ENCODE data around the gene CFAP77.

The CFAP77 gene

DNA sequence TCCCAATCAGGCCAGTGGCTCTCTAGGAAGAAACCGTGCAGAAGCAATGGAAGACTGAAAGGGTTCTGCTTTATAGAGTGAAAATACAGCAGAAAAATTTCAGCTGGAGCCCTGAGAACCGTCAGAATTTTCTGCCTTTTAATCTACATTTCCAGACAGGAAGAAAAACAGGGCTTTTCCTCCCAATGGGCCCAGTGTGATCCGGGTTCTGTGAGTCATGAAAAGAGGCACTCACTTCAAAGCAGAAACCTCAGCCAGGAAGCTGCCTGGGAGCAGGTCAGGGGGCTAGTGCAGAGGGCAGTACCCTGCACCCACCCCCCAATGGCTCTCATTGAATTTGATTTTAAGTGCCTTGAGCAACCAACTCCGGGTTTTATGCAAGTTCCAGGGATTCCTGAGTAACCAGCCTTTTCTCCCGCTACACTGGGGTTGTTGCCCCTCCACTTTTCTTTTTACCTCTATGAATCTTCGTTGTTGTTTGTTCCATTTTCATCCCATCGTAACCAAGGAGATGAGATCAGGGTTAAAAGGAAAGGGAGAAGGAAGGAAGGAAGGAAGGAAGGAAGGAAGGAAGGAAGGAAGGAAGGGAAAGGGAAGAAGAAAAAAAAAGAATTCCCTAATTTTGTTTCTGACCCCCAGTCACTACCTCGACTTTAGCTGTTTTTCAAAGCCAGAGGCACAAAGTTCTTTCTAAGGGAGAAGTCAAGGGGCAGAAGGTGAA is 173.7 kb downstream of the CFAP77 start:
- in situ Hi-C loops (cut with MboI; ENCODE audit: low pct_unique_long_range_greater_than_20kb, low sequenced_read_pairs, unreplicated experiment), result no loop called here
- TF ChIP-seq, protein P1, sequence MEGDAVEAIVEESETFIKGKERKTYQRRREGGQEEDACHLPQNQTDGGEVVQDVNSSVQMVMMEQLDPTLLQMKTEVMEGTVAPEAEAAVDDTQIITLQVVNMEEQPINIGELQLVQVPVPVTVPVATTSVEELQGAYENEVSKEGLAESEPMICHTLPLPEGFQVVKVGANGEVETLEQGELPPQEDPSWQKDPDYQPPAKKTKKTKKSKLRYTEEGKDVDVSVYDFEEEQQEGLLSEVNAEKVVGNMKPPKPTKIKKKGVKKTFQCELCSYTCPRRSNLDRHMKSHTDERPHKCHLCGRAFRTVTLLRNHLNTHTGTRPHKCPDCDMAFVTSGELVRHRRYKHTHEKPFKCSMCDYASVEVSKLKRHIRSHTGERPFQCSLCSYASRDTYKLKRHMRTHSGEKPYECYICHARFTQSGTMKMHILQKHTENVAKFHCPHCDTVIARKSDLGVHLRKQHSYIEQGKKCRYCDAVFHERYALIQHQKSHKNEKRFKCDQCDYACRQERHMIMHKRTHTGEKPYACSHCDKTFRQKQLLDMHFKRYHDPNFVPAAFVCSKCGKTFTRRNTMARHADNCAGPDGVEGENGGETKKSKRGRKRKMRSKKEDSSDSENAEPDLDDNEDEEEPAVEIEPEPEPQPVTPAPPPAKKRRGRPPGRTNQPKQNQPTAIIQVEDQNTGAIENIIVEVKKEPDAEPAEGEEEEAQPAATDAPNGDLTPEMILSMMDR (IDR thresholded peaks at IDR 0.05; ENCODE audit: extremely low read depth, insufficient read depth, missing control alignments), result no peak
- no peak for DNase-seq (ENCODE audit: low spot score)

DNA sequence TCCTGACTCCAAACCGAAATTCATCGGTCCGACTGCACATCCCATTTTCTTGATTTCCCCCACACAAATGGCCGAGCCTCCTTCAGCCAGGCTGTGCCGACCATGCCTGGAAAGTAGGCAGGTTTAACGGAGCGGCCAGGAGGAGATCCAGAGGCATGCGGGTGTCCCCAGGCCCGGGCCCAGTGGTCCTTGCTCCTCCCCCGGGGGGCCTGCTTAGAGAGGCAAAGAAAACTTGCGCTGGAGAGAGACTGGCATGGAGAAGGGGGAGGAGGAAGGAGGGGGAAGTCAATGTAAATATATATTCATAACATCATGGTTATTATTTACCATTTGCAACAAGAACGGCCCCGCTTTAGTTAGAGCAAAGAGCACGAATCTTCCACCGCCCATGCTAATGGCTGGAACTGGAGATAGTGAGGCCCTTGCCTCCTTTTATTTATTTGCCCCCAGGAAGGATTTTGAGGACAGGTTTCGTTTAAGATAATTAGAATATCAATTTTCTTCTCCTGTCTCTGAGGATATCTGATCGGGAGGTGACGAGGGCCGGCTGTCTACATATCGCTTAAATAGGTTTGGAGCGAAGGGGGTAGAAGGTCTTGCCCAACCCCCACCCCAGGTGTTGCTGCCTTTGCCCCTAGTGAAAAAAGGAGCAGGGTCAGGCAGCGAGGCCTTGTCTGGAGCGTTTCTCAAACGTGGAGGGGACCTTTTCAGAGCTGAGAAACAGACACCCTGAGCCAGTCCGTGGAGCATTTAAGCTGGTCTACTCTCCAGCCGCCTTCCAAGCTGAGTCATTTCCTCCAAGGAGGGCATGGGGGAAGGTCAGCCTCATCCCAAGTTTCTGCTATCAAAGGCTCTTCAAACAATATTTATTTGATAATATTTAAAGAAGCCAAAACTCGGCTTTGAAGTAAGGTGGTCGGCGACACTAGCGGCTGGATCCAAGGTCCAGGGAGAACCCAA is 174.9 kb downstream of the CFAP77 start:
- TF ChIP-seq, protein P1 (IDR thresholded peaks at IDR 0.05; ENCODE audit: extremely low read depth, insufficient read depth, missing control alignments), result no peak
- in situ Hi-C loops (cut with MboI; ENCODE audit: low pct_unique_long_range_greater_than_20kb, low sequenced_read_pairs, unreplicated experiment), result no loop called here
- no peak for DNase-seq (ENCODE audit: low spot score)

- DNase-seq (ENCODE audit: low spot score), result peak; percentile 58
- in situ Hi-C loops (cut with MboI; ENCODE audit: low pct_unique_long_range_greater_than_20kb, low sequenced_read_pairs, unreplicated experiment), result no loop called here
- TF ChIP-seq, protein P1 (IDR thresholded peaks at IDR 0.05; ENCODE audit: extremely low read depth, insufficient read depth, missing control alignments), result no peak
Measured at GRCh38 chr9:132585954-132586829, 176.2 kb downstream of the CFAP77 start.

DNA sequence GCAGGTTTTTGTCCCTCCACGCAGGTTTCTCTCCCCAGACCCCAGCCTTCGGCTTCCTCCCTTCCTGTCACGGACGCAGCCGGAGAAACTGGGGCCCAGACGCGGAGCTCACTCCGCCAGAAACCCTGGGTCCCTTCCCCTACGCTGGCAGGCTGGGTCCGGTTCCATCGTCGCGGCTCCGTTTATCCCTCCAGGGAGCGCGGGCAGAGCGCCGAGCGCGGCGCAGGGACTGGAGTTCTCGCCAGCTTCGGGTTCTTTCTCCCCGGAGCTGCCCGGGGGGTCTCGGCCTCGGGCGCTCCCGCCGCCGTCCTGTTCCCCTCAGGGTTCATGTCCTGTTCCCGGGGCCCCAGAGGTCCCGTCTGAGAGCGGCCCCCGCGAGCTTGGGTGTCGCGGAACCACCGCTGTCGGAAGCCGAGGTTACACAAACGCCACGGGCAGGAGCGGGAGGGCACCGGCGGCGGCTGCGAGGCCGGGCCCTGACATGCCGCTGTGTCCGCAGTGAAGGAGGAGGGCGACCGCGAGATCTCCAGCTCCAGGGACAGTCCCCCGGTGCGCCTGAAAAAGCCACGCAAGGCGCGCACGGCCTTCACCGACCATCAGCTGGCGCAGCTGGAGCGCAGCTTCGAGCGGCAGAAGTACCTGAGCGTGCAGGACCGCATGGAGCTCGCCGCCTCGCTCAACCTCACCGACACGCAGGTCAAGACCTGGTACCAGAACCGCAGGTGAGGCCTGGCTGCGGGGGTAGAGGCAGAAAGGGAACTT is 177.0 kb downstream of the CFAP77 start:
- no peak for DNase-seq (ENCODE audit: low spot score)
- TF ChIP-seq, protein P1 (IDR thresholded peaks at IDR 0.05; ENCODE audit: extremely low read depth, insufficient read depth, missing control alignments), result no peak
- in situ Hi-C loops (cut with MboI; ENCODE audit: low pct_unique_long_range_greater_than_20kb, low sequenced_read_pairs, unreplicated experiment), result no loop called here

GRCh38 chr9:132587592-132587955 is 177.6 kb downstream of the CFAP77 start:
- in situ Hi-C loops (cut with MboI; ENCODE audit: low pct_unique_long_range_greater_than_20kb, low sequenced_read_pairs, unreplicated experiment), result no loop called here
- TF ChIP-seq, protein P1 (IDR thresholded peaks at IDR 0.05; ENCODE audit: extremely low read depth, insufficient read depth, missing control alignments), result no peak
- no peak for DNase-seq (ENCODE audit: low spot score)
